Measurements from ENCODE around the gene ELMOD3.

The ELMOD3 gene

GRCh38 chr2:85390941-85391669 lies 36.5 kb downstream of the ELMOD3 start:
- Histone ChIP-seq H2BK12ac (ENCODE audit: low read length in 2 of 2) (no peak overlapping the region), H3K9ac (ENCODE audit: low read length) (peak overlapping the region; percentile 14), H2BK120ac (ENCODE audit: low read depth, low read length) (no peak overlapping the region), H3K27me3 (ENCODE audit: control insufficient read depth in 1 of 2, insufficient read depth in 1 of 2, low read length in 2 of 2) (no peaks in the 10 kb centered on the region), H3K4me2 (ENCODE audit: low read length, poor library complexity, severe bottlenecking) (no peak overlapping the region), H3K36me3 (ENCODE audit: control insufficient read depth in 1 of 2, insufficient read depth in 2 of 2, low read depth in 1 of 2, low read length in 2 of 2) (peaks cover 57 to 83% of the 10 kb centered on the region in 2 experiments), H2BK5ac (ENCODE audit: low read depth, low read length, poor library complexity, severe bottlenecking) (no peak overlapping the region), H3K4me3 (ENCODE audit: insufficient read depth in 1 of 2, low read depth in 1 of 2, low read length in 2 of 2) (no peak overlapping the region), H3K4ac (ENCODE audit: low read depth in 1 of 2, low read length in 2 of 2) (no peak overlapping the region), H3K4me1 (ENCODE audit: control insufficient read depth, insufficient read depth, low read depth, low read length) (peaks cover 10% of the 10 kb centered on the region), H2AFZ (ENCODE audit: low read depth, low read length) (no peak overlapping the region), H3K14ac (ENCODE audit: low read length in 2 of 2) (no peak overlapping the region), H4K8ac (ENCODE audit: low read length) (no peak overlapping the region), H3K27ac (ENCODE audit: low read length, poor library complexity, severe bottlenecking) (no peak overlapping the region), H4K91ac (ENCODE audit: low read length) (no peak overlapping the region), H3K79me1 (replicated peaks; ENCODE audit: low read length, poor library complexity, severe bottlenecking) (no peaks in the 10 kb centered on the region), H2BK15ac (ENCODE audit: low read depth, poor library complexity, severe bottlenecking) (no peak overlapping the region), H3K18ac (ENCODE audit: low read depth in 1 of 2, low read length in 2 of 2) (no peak overlapping the region), H3K9me3 (ENCODE audit: control insufficient read depth, low read length) (no peaks in the 10 kb centered on the region), H2AK5ac (ENCODE audit: low read length, severe bottlenecking) (no peak overlapping the region), H3K23ac (ENCODE audit: low read length in 2 of 2) (no peak overlapping the region)
- 85% methylated on average over 11 of the region's 11 CpGs for WGBS
- peak; percentile 32 for DNase-seq

GRCh38 chr2:85393836-85394235 lies 39.3 kb downstream of the ELMOD3 start:
- Histone ChIP-seq H3K14ac (ENCODE audit: low read length in 2 of 2) (no peak overlapping the region), H4K8ac (ENCODE audit: low read length) (no peak overlapping the region), H3K9me3 (ENCODE audit: control insufficient read depth, low read length) (no peaks in the 10 kb centered on the region), H3K27ac (ENCODE audit: low read length, poor library complexity, severe bottlenecking) (no peak overlapping the region), H2AK5ac (ENCODE audit: low read length, severe bottlenecking) (no peak overlapping the region), H3K23ac (ENCODE audit: low read length in 2 of 2) (no peak overlapping the region), H3K9ac (ENCODE audit: low read length) (peak overlapping the region; percentile 23), H3K18ac (ENCODE audit: low read depth in 1 of 2, low read length in 2 of 2) (no peak overlapping the region), H2BK120ac (ENCODE audit: low read depth, low read length) (no peak overlapping the region), H3K79me1 (replicated peaks; ENCODE audit: low read length, poor library complexity, severe bottlenecking) (peaks cover 5% of the 10 kb centered on the region), H3K4me3 (ENCODE audit: insufficient read depth in 1 of 2, low read depth in 1 of 2, low read length in 2 of 2) (peak overlapping the region in 1 of 2 experiments; percentile 17), H3K27me3 (ENCODE audit: control insufficient read depth in 1 of 2, insufficient read depth in 1 of 2, low read length in 2 of 2) (no peaks in the 10 kb centered on the region), H3K4me1 (ENCODE audit: control insufficient read depth, insufficient read depth, low read depth, low read length) (peaks cover 12% of the 10 kb centered on the region), H3K4ac (ENCODE audit: low read depth in 1 of 2, low read length in 2 of 2) (no peak overlapping the region), H3K36me3 (ENCODE audit: control insufficient read depth in 1 of 2, insufficient read depth in 2 of 2, low read depth in 1 of 2, low read length in 2 of 2) (peaks cover 73 to 84% of the 10 kb centered on the region in 2 experiments), H3K4me2 (ENCODE audit: low read length, poor library complexity, severe bottlenecking) (no peak overlapping the region), H2BK15ac (ENCODE audit: low read depth, poor library complexity, severe bottlenecking) (no peak overlapping the region), H2BK5ac (ENCODE audit: low read depth, low read length, poor library complexity, severe bottlenecking) (no peak overlapping the region), H2AFZ (ENCODE audit: low read depth, low read length) (no peak overlapping the region), H2BK12ac (ENCODE audit: low read length in 2 of 2) (no peak overlapping the region), H4K91ac (ENCODE audit: low read length) (no peak overlapping the region)
- WGBS = 92% methylated on average over 4 of the region's 4 CpGs
- no peak for DNase-seq

GRCh38 chr2:85394261-85394681 lies 39.7 kb downstream of the ELMOD3 start:
- Histone ChIP-seq H3K27ac (ENCODE audit: low read length, poor library complexity, severe bottlenecking) (no peak overlapping the region), H3K9me3 (ENCODE audit: control insufficient read depth, low read length) (no peaks in the 10 kb centered on the region), H3K4me1 (ENCODE audit: control insufficient read depth, insufficient read depth, low read depth, low read length) (peaks cover 13% of the 10 kb centered on the region), H2AK5ac (ENCODE audit: low read length, severe bottlenecking) (no peak overlapping the region), H2BK120ac (ENCODE audit: low read depth, low read length) (no peak overlapping the region), H3K4me2 (ENCODE audit: low read length, poor library complexity, severe bottlenecking) (no peak overlapping the region), H4K8ac (ENCODE audit: low read length) (no peak overlapping the region), H3K36me3 (ENCODE audit: control insufficient read depth in 1 of 2, insufficient read depth in 2 of 2, low read depth in 1 of 2, low read length in 2 of 2) (peaks cover 73 to 84% of the 10 kb centered on the region in 2 experiments), H3K23ac (ENCODE audit: low read length in 2 of 2) (no peak overlapping the region), H2BK15ac (ENCODE audit: low read depth, poor library complexity, severe bottlenecking) (no peak overlapping the region), H4K91ac (ENCODE audit: low read length) (no peak overlapping the region), H2AFZ (ENCODE audit: low read depth, low read length) (no peak overlapping the region), H3K18ac (ENCODE audit: low read depth in 1 of 2, low read length in 2 of 2) (no peak overlapping the region), H3K27me3 (ENCODE audit: control insufficient read depth in 1 of 2, insufficient read depth in 1 of 2, low read length in 2 of 2) (no peaks in the 10 kb centered on the region), H2BK12ac (ENCODE audit: low read length in 2 of 2) (no peak overlapping the region), H3K14ac (ENCODE audit: low read length in 2 of 2) (no peak overlapping the region), H3K4me3 (ENCODE audit: insufficient read depth in 1 of 2, low read depth in 1 of 2, low read length in 2 of 2) (peak overlapping the region in 1 of 2 experiments; percentile 17), H3K9ac (ENCODE audit: low read length) (peak overlapping the region; percentile 23), H2BK5ac (ENCODE audit: low read depth, low read length, poor library complexity, severe bottlenecking) (no peak overlapping the region), H3K79me1 (replicated peaks; ENCODE audit: low read length, poor library complexity, severe bottlenecking) (peaks cover 9% of the 10 kb centered on the region), H3K4ac (ENCODE audit: low read depth in 1 of 2, low read length in 2 of 2) (no peak overlapping the region)
- no peak for DNase-seq
- WGBS = 95% methylated on average over 4 of the region's 4 CpGs

GRCh38 chr2:85394976-85395375 lies 40.4 kb downstream of the ELMOD3 start:
- Histone ChIP-seq H3K9ac (ENCODE audit: low read length) (peak overlapping the region; percentile 23), H3K4me3 (ENCODE audit: insufficient read depth in 1 of 2, low read depth in 1 of 2, low read length in 2 of 2) (no peak overlapping the region), H3K27ac (ENCODE audit: low read length, poor library complexity, severe bottlenecking) (no peak overlapping the region), H4K8ac (ENCODE audit: low read length) (no peak overlapping the region), H3K18ac (ENCODE audit: low read depth in 1 of 2, low read length in 2 of 2) (no peak overlapping the region), H3K79me1 (replicated peaks; ENCODE audit: low read length, poor library complexity, severe bottlenecking) (peaks cover 11% of the 10 kb centered on the region), H2BK15ac (ENCODE audit: low read depth, poor library complexity, severe bottlenecking) (no peak overlapping the region), H3K4ac (ENCODE audit: low read depth in 1 of 2, low read length in 2 of 2) (no peak overlapping the region), H3K14ac (ENCODE audit: low read length in 2 of 2) (no peak overlapping the region), H2BK120ac (ENCODE audit: low read depth, low read length) (no peak overlapping the region), H4K91ac (ENCODE audit: low read length) (no peak overlapping the region), H3K4me1 (ENCODE audit: control insufficient read depth, insufficient read depth, low read depth, low read length) (peaks cover 13% of the 10 kb centered on the region), H2BK5ac (ENCODE audit: low read depth, low read length, poor library complexity, severe bottlenecking) (no peak overlapping the region), H2AFZ (ENCODE audit: low read depth, low read length) (no peak overlapping the region), H3K9me3 (ENCODE audit: control insufficient read depth, low read length) (no peaks in the 10 kb centered on the region), H3K36me3 (ENCODE audit: control insufficient read depth in 1 of 2, insufficient read depth in 2 of 2, low read depth in 1 of 2, low read length in 2 of 2) (peaks cover 69 to 83% of the 10 kb centered on the region in 2 experiments), H2AK5ac (ENCODE audit: low read length, severe bottlenecking) (no peak overlapping the region), H2BK12ac (ENCODE audit: low read length in 2 of 2) (no peak overlapping the region), H3K4me2 (ENCODE audit: low read length, poor library complexity, severe bottlenecking) (no peak overlapping the region), H3K23ac (ENCODE audit: low read length in 2 of 2) (no peak overlapping the region), H3K27me3 (ENCODE audit: control insufficient read depth in 1 of 2, insufficient read depth in 1 of 2, low read length in 2 of 2) (no peaks in the 10 kb centered on the region)
- DNase-seq = no peak
- WGBS = 91% methylated on average over 6 of the region's 6 CpGs
